Ishikawa (cell line): ENCODE results near the gene GSTM3.

Experiments used
- EP300 ChIP-seq: IDR thresholded peaks from 2 replicates; pipeline ENCODE4 v1.6.1; 2012; ENCODE audit warnings: borderline replicate concordance
- FOXM1 ChIP-seq: IDR thresholded peaks from 2 replicates; pipeline ENCODE4 v1.6.1; 2012; ENCODE audit warnings: low read depth, borderline replicate concordance
- RAD21 ChIP-seq: IDR thresholded peaks from 2 replicates; pipeline ENCODE4 v1.6.1; 2012; ENCODE audit warnings: low read depth
- TF ChIP-seq, protein P1 (sequence below): IDR thresholded peaks from 2 replicates; pipeline ENCODE4 v1.6.1; 2012
- TF ChIP-seq, protein P2 (sequence below): IDR thresholded peaks from 2 replicates; pipeline ENCODE4 v1.6.1; 2012; ENCODE audit warnings: low read depth, mild to moderate bottlenecking

DNA sequence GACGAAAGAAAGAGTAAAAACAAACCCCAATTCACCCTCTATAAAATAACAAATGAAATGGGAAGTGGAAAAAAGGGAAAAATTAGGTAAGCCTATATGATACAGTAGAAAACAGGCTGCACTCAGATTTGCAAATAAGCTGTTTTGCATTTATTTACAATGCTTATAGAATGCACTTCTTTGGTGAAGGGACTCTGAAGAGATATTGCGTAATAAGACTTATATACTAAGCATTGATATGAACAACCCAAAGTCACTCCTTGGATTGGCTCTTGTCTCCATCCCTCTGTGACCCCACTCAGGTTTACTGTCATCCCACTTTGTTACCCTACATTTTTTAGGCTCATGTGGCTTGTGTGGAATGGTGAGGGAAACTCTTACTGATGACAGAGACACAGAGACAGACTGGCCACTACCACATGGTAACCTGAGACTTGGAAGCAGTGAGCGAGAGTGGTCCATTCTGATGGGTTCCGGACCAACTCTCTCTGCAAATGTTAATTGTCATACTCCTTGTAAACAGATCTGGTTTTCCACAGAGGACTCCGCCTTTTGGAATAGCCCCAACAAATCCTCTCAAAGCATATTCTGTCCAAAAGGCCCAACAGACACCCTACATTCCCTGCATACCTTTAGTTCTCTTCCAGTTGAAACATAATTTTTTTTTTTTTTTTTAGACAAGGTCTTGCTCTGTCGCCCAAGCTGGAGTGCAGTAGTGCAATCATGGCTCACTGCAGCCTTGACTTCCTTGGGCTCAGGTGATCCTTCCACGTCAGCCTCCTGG is 17.7 kb downstream of the GSTM3 start:
- TF ChIP-seq, protein P1, sequence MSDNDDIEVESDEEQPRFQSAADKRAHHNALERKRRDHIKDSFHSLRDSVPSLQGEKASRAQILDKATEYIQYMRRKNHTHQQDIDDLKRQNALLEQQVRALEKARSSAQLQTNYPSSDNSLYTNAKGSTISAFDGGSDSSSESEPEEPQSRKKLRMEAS, result no peak
- no peak for TF ChIP-seq RAD21
- TF ChIP-seq EP300, result no peak
- no peak for TF ChIP-seq FOXM1
- TF ChIP-seq, protein P2, sequence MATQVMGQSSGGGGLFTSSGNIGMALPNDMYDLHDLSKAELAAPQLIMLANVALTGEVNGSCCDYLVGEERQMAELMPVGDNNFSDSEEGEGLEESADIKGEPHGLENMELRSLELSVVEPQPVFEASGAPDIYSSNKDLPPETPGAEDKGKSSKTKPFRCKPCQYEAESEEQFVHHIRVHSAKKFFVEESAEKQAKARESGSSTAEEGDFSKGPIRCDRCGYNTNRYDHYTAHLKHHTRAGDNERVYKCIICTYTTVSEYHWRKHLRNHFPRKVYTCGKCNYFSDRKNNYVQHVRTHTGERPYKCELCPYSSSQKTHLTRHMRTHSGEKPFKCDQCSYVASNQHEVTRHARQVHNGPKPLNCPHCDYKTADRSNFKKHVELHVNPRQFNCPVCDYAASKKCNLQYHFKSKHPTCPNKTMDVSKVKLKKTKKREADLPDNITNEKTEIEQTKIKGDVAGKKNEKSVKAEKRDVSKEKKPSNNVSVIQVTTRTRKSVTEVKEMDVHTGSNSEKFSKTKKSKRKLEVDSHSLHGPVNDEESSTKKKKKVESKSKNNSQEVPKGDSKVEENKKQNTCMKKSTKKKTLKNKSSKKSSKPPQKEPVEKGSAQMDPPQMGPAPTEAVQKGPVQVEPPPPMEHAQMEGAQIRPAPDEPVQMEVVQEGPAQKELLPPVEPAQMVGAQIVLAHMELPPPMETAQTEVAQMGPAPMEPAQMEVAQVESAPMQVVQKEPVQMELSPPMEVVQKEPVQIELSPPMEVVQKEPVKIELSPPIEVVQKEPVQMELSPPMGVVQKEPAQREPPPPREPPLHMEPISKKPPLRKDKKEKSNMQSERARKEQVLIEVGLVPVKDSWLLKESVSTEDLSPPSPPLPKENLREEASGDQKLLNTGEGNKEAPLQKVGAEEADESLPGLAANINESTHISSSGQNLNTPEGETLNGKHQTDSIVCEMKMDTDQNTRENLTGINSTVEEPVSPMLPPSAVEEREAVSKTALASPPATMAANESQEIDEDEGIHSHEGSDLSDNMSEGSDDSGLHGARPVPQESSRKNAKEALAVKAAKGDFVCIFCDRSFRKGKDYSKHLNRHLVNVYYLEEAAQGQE, result no peak
